HG02981 (cell line): ENCODE data around the gene RAB3D.
"Not testable (repeated sequence)": the region's sequence is repeated elsewhere in the genome, so short reads cannot be mapped to it uniquely, and the experiment has no call there.

Experiments used
- ATAC-seq: cut with Tn5 transposase; IDR thresholded peaks from one replicate; pipeline ENCODE4 v1.9.1; 2021; ENCODE audit warnings: mild to moderate bottlenecking, moderate library complexity; ENCODE audit not compliant: unreplicated experiment

RAB3D gene

GRCh38 chr19:11367528-11367927 lies 28.1 kb upstream of the RAB3D start:
- ATAC-seq = no peak

DNA sequence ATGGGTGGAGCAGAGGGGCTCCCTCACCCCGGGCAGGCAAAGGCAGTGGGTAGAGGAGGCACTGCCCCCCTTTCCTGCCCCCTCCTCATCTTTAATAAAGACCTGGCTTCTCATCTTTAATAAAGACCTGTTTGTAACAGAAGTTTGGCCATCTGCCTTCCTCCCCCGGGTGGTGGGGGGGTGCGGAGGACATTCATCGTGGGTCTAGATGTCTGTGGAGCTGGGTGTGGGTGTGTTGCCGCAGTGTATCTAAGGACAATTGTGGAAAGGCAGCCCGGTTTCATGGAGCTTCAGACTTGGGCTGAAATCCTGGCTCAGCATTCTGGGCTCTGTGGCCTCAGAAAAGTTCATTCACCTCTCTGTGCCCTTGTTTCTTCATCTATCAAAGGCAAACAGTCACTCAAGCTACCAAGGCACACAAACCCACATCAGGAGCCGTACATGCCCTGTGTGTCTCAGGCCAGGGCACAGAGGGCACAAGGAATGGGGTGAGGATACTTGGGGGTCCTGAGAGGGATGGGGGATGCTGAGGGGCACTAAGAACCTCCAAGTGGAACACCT lies 26.2 kb upstream of the RAB3D start:
- no peak for ATAC-seq

GRCh38 chr19:11364935-11365334 lies 25.5 kb upstream of the RAB3D start:
- ATAC-seq = no peak

DNA sequence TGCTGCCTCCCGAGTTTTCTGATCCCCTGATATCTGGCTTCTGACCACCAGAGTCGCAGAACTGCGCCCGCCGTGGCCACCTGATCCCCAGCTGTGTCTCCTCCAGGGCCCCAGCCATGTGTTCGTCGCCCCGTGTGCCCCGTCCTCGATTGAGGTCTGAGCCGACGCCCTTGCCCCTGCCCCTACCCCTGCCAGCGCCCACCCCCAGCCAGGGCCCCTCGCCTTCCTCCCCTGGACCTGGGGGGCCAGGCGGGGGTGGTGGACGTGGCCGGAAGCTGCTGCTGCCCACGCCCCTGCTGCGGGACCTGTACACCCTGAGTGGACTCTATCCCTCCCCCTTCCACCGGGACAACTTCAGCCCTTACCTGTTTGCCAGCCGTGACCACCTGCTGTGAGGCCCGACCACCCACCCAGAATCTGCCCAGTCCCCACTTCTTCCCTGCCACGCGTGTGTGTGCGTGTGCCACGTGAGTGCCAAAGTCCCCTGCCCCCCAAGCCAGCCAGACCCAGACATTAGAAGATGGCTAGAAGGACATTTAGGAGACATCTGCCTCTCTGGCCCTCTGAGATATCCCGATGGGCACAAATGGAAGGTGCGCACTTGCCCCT lies 24.9 kb upstream of the RAB3D start:
- ATAC-seq = no peak

DNA sequence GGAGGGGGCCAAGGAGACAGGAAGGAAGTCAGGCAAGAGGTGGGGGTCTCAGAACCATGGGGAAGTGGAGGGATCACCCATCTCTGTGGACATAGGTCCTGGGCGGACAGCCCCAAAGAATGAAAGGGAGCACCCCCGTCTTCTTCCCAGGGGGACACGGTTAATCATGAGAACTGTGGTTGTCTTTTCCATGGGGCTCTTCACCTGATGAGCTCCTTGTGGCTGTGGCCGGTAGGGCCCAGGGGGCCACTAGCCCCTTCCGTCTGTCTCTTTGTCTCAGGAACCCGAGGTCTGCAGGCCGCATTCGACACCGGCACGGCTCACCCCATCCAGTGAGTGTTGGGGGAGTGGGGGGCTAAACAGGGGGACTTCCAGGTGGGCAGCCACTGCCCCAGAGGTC lies 24.4 kb upstream of the RAB3D start:
- ATAC-seq = no peak

DNA sequence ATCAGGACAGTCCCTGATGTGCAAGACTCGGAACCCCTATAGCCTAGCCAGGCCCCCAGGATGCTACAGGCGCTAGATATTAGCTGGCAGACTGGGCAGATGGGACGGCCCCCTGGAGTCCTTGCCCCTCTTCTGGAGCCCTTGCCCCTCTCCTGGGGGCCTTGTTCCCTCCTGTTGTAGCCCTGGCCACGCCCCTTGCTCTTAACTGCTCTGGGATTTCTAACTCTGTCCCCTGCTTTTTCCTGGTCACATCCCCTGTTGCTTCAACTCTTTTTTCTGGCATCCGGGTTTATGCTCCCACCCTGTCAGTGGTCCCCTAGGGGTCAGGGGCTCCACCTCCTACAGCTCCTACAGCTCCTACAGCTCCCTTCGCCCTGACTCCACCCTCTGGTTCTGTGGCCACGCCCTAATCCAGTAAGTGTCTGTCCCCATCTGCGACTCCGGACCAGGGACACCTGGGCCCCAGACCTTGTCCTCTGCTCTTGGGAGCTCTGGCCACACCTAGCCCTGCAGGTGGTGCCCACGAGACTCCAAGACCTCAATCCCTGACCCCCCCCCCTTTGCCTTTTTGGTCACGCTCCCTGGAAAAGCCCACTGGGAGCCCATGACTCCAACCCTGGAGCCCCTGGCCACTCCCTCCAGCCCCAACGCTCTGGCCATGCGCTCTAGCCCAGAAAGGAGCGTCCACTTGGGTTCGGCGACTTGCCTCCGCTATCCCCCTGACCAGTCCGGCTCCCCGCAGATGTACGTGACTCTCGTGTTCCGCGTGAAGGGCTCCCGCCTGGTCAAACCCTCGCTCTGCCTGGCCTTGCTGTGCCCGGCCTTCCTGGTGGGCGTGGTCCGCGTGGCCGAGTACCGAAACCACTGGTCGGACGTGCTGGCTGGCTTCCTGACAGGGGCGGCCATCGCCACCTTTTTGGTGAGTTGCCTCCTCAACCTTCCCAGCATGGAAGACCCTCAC lies 22.6 kb upstream of the RAB3D start:
- no peak for ATAC-seq

DNA sequence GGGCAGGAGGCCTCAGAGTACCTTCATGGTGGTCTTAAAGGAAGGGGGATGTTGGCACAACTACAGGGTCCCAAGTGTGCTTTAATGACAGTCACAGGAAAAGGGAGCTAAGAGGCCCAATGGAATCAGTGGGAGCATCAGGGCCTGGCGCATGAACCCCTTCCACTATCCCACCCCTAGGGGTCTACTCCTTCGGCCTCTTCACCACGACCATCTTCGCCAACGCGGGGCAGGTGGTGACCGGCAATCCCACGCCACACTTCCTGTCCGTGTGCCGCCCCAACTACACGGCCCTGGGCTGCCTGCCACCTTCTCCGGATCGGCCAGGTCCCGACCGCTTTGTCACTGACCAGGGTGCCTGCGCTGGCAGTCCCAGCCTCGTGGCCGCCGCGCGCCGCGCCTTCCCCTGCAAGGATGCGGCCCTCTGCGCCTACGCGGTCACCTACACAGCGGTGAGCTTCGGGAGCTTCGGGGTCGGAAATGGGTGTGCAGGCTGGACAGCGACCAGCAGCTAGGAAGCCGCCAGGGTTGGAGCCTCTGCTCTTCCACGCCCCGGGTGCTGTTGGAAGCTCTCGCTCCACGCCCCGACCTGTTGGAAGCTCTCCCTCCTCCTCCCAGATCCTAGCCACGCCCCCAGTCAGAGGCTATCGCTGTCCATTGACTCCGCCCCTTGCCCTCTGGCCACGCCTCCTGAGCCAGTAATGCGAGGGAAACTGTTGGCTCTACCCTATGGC lies 21.7 kb upstream of the RAB3D start:
- no peak for ATAC-seq

DNA sequence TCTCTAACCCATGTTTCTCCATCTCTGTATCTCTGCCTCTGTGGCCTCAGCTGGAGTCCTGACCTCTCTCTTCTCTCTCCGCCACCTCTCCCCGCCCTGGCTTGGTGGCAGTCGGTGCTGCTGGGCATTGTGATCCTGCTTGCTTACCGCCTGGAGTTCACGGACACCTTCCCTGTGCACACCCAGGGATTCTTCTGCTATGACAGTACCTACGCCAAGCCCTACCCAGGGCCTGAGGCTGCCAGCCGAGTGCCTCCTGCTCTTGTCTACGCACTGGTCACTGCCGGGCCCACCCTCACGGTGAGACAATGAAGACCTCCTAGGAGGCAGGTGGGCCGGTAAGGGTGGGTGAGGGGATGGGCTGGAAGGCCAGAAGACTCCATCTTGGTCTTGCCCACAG lies 20.0 kb upstream of the RAB3D start:
- no peak for ATAC-seq

- no peak for ATAC-seq
These were observed 17.5 kb upstream of the RAB3D start for GRCh38 chr19:11356676-11357550.

GRCh38 chr19:11356074-11356397 lies 16.6 kb upstream of the RAB3D start:
- ATAC-seq = no peak

DNA sequence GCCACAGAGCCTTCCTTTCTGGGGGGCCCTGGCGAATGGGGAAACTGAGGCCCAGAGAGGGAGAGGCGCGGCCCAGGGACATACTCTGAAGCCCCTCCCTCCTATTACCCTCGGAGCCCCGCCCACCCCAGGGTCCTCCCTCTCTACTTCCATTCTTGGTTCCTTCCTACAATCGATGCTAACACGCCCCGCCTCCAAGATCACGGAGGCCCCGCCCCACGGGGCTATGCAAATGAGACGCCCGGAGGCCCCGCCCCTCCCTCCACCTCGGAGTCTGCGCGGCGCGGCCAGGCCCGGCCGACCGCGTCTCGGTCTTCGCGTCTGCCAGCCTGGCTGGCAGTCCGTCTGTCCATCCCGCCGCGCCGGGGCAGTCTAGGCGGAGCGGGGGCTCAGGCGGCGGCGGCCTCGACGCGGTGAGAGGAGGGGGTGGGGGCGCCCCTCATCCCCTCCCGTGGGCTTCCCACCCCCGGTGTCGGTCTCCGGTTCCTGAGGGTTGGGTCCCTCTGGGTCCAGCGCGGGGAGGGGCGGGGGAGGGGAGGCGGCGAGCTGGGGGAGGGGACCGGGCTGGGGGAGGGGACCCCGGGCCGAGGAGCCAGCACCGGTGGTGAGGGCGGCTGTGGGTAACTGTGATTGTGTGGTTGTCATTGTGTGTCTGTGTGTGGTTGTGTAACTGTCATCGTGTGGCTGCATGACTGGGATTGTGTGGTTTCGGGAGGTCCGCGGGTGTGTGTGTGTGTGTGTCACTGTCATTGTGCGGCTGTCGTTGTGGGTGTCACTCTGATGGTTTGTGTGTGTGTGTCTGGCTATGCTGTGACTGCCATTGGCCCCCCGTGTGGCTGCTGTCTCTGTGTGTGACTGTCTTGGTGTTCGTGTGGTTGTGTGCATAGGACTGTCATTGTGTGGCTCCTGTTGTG lies 16.0 kb upstream of the RAB3D start, which contains the start of gene PLPPR2:
Gene PLPPR2, plus strand, starts transcription at position 273 of the 914 bp plus-strand sequence. CDS start 2,242 bp downstream, outside the sequence.
- no peak for ATAC-seq

GRCh38 chr19:11354102-11354501 lies 14.6 kb upstream of the RAB3D start:
- ATAC-seq = not testable (repeated sequence)

DNA sequence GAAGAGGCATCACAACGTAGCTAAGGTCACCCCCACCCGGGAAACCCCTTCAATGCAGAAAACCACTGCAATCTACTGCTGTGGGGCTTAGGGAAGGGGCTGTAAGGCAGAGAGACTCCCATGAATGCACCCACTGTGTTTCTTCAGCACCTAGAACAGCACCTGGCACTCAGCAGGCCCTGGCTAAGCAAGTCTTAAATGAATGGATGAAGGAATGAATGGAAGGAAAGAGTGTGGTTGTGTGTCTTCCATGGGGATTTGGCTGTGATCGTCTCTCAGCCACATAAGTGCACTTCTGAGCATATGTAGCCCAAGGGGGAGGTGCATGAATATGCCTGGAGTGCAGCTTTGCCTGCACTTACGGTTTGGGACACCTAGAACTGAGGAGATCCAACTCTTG lies 9.7 kb upstream of the RAB3D start:
- ATAC-seq = no peak

DNA sequence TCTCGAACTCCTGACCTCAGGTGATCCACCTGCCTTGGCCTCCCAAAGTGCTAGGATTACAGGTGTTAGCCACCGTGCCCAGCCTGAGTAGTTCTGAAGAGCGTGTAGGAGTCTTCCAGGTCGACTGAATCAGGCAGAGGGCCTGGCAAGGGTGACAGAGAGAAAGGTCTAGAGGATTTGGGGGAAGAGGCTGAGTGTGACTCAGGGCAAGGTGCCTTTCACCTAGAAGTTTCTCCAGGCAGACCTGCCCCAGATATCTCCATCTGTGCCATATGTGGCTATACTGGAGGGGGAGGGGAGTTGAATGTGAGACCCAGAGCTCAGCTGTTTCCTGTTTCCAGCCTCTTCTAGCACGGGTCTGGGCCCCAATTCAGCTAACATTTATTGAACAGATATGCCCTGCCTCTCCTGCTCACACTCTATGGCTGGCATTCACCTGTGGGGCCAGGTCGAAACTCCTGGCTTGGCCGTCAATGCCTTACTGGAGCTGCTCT lies 8.1 kb upstream of the RAB3D start:
- no peak for ATAC-seq

DNA sequence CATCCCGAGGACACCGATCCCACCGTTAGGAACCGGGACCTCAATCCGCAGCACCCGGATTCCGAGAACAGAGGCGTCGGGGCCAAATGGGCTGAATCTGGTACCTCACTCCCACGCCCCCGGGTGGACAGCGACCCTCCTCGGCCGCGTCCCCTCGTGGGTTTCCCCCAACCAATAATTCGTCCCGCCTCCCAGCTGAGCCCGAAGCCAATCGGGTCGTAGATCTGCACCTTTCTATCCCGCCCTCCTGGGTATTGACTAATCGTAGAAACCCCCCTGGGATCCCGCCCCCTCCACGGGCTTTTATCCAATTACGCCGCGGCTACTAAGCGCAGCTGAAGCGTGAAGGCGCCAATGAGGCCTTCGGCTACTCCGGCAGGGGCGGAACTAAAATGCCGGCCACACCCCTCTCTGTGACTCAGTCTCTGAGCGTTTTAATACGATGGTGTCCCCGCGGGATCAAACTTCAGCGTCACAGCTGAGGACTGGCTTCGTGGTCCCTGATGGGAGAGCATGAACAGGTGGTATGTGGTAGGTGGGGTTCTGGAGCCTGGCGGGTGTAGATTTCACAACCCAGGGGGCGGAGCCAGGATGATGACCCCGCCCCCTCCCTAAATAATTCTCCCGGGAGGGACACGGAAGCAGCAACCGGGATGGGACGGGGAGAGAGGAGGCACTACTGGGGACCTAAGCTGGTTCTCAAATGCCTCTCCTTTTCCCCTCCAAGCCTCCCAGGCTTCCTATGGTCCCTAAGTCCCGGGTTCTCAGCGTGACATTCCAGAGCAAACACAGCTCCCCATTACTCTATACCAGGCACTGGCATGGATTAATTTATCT lies 6.9 kb upstream of the RAB3D start, which contains the start of the genes CCDC159 and TMEM205:
Gene CCDC159, plus strand, starts transcription at position 416 of the 837 bp plus-strand sequence. Its CDS starts 88 bp downstream, at position 504.
Gene TMEM205, minus strand, starts transcription at position 165 of the 837 bp plus-strand sequence. CDS start 649 bp downstream, outside the sequence.
- ATAC-seq = peak; percentile 91

DNA sequence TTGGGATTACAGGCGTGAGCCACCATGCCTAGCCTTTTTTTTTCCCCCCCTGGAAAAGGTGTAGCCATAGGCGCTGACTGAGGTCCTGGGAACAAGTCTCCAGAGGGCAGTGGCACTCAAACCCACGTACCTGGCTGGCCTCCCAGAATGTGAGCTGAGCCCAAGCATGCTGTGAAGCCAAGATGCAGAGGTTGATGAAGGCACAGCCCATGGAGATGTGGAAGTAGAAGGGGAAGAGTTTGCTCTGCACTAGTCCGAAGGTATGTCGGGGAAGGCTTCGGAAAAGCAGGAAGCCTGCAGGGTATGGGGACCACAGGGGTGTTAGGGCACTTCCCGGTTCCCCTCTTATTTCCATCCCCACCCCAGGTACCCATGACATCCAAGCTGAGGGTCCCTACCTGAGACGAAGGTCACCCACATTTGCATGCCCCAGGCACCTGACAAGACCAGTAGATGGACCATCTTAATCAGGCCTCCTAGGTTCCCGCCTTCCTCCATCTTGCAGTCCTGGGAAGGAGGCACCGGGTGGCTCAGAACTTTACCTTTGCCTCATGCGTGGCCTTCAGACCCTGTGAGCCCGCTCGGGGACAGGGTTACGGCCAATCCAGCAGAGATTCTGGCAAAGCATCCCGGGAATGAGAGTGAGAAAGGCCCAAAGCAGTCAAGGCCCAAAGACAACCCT lies 5.8 kb upstream of the RAB3D start:
- ATAC-seq = no peak

GRCh38 chr19:11342429-11342828 lies 3.0 kb upstream of the RAB3D start:
- ATAC-seq = no peak
